Breast epithelium (tissue), 3 donors: ENCODE measurements around the gene SLC30A9.

ENCODE experiments used
- CTCF ChIP-seq, 3 donors: fragments of 450-650 bp; IDR thresholded peaks; one replicate each; pipeline ENCODE4 v1.5.1; 2016 to 2017; ENCODE audit warnings: antibody characterized with exemption in 3 of 3, mild to moderate bottlenecking in 3 of 3, moderate library complexity in 3 of 3
- POLR2A ChIP-seq: fragments of 450-650 bp; IDR thresholded peaks from one replicate; pipeline ENCODE4 v1.6.1; 2016; ENCODE audit warnings: antibody characterized with exemption, mild to moderate bottlenecking, moderate library complexity
- POLR2AphosphoS5 ChIP-seq, 3 donors: sonication (generic); formaldehyde crosslinking; IDR thresholded peaks; one replicate each; pipeline ENCODE4 v1.6.1; 2017; ENCODE audit warnings: antibody characterized with exemption in 3 of 3

- no peak for TF ChIP-seq POLR2A
- TF ChIP-seq CTCF (IDR thresholded peaks at IDR 0.05): no peak
- no peak for TF ChIP-seq POLR2AphosphoS5 (IDR thresholded peaks at IDR 0.05)
Observed at GRCh38 chr4:42101446-42101975, 111.2 kb downstream of the SLC30A9 start.
